ENCODE results near the gene RASSF10.

DNA sequence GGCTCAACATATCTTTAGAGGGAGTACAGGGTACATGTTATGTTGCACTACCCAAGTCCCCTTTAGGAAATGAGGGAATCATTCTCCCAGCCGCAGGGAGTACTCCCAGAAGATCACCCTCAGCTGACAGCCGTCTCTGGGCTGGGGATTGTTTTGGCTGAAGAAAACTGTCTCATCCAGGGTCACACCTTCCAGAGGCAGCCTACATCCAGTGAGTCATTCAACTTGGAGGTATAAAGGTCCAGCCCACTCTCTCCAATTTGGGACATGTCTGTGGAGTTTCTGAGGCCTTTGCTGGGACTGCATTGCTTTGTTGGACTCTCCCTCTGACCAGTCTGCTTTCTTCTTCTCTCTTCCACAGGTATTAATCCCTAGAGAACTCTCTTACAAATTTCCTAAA, 42.1 kb downstream of the RASSF10 start:
- TF ChIP-seq, protein P1, sequence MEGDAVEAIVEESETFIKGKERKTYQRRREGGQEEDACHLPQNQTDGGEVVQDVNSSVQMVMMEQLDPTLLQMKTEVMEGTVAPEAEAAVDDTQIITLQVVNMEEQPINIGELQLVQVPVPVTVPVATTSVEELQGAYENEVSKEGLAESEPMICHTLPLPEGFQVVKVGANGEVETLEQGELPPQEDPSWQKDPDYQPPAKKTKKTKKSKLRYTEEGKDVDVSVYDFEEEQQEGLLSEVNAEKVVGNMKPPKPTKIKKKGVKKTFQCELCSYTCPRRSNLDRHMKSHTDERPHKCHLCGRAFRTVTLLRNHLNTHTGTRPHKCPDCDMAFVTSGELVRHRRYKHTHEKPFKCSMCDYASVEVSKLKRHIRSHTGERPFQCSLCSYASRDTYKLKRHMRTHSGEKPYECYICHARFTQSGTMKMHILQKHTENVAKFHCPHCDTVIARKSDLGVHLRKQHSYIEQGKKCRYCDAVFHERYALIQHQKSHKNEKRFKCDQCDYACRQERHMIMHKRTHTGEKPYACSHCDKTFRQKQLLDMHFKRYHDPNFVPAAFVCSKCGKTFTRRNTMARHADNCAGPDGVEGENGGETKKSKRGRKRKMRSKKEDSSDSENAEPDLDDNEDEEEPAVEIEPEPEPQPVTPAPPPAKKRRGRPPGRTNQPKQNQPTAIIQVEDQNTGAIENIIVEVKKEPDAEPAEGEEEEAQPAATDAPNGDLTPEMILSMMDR (IDR thresholded peaks at IDR 0.05), result no peak
- TF ChIP-seq EZH2 (IDR thresholded peaks at IDR 0.05; ENCODE audit: borderline replicate concordance, insufficient read depth, low read depth, low read length, poor library complexity, severe bottlenecking), result no peak

All from B cell (primary cell).